ENCODE data around the gene RASAL2. TPM values are rescaled to one million over a fixed set of nuclear protein-coding genes. Genes with fewer than 3 reads are reported as not detected.
A peak's percentile ranks its signal among the peaks of the same experiment; 100 is the strongest.

RASAL2 gene
- total RNA-seq, 1 experiment from 2014 or later = 56.9 TPM

- TF ChIP-seq CTCF (IDR thresholded peaks at IDR 0.05; ENCODE audit: unreplicated experiment) = no peak
- Mint-ChIP-seq H3K36me3 (ENCODE audit: insufficient read depth, unreplicated experiment) (no peaks in the 10 kb centered on the region), H3K4me3 (ENCODE audit: unreplicated experiment) (no peak overlapping the region), H3K27ac (ENCODE audit: low read depth, unreplicated experiment) (no peak overlapping the region), H3K4me1 (ENCODE audit: insufficient read depth, unreplicated experiment) (peaks cover 28% of the 10 kb centered on the region), H3K9me3 (ENCODE audit: unreplicated experiment) (no peaks in the 10 kb centered on the region), H3K27me3 (ENCODE audit: insufficient read depth, unreplicated experiment) (no peaks in the 10 kb centered on the region)
- no TSS peak for BruUV-seq (replicated peaks)
- CTCF ChIA-PET = interaction anchor here (0.6 to 9.5 kb wide), 5 partner anchors 27 to 890 kb away, joined by 3 to 90 read pairs (median 6); partner anchors contain the start of gene ABL2
- intact Hi-C loops (cut with micrococcal nuclease) = no loop called here
- POLR2A ChIA-PET = interaction anchor here (0.5 to 2.6 kb wide), 7 partner anchors 9 to 265 kb away, joined by 3 to 17 read pairs (median 3); no protein-coding TSS in a partner anchor
- no peak for DNase-seq (ENCODE audit: unreplicated experiment)
Measured at GRCh38 chr1:178339834-178340233, 245.9 kb downstream of the RASAL2 start.

- Mint-ChIP-seq H3K4me3 (ENCODE audit: unreplicated experiment) (peak overlapping the region; percentile 81), H3K9me3 (ENCODE audit: unreplicated experiment) (no peaks in the 10 kb centered on the region), H3K36me3 (ENCODE audit: insufficient read depth, unreplicated experiment) (no peaks in the 10 kb centered on the region), H3K27ac (ENCODE audit: low read depth, unreplicated experiment) (peak overlapping the region; percentile 86), H3K4me1 (ENCODE audit: insufficient read depth, unreplicated experiment) (peaks cover 43% of the 10 kb centered on the region), H3K27me3 (ENCODE audit: insufficient read depth, unreplicated experiment) (no peaks in the 10 kb centered on the region)
- DNase-seq (ENCODE audit: unreplicated experiment) = peak; percentile 97
- ChIA-PET POLR2A (interaction anchor here (0.6 to 2.6 kb wide), 13 partner anchors 9 to 368 kb away, joined by 3 to 17 read pairs (median 3); no protein-coding TSS in a partner anchor), CTCF (interaction anchor here (0.6 to 9.5 kb wide), 12 partner anchors 12 to 394 kb away, joined by 3 to 90 read pairs (median 3); no protein-coding TSS in a partner anchor)
- intact Hi-C loops (cut with micrococcal nuclease) = no loop called here
- BruUV-seq (replicated peaks) = no TSS peak
- no peak for TF ChIP-seq CTCF (IDR thresholded peaks at IDR 0.05; ENCODE audit: unreplicated experiment)
Measured at GRCh38 chr1:178341261-178341956, 247.5 kb downstream of the RASAL2 start.

GRCh38 chr1:178342745-178343144, 248.8 kb downstream of the RASAL2 start:
- BruUV-seq (replicated peaks) = no TSS peak
- H3K4me3 Mint-ChIP-seq (ENCODE audit: unreplicated experiment) = no peak overlapping the region
- TF ChIP-seq CTCF (IDR thresholded peaks at IDR 0.05; ENCODE audit: unreplicated experiment) = no peak
- ChIA-PET CTCF (interaction anchor here (0.6 to 9.5 kb wide), 16 partner anchors 11 to 660 kb away, joined by 3 to 90 read pairs (median 4); no protein-coding TSS in a partner anchor), POLR2A (interaction anchor here (0.6 to 3.3 kb wide), 6 partner anchors 12 to 148 kb away, joined by 3 to 18 read pairs (median 4); no protein-coding TSS in a partner anchor)
- H3K27me3 Mint-ChIP-seq (ENCODE audit: insufficient read depth, unreplicated experiment) = no peaks in the 10 kb centered on the region
- H3K27ac Mint-ChIP-seq (ENCODE audit: low read depth, unreplicated experiment) = peak overlapping the region; percentile 13
- peaks cover 43% of the 10 kb centered on the region for H3K4me1 Mint-ChIP-seq (ENCODE audit: insufficient read depth, unreplicated experiment)
- H3K9me3 Mint-ChIP-seq (ENCODE audit: unreplicated experiment) = no peaks in the 10 kb centered on the region
- intact Hi-C loops (cut with micrococcal nuclease) = no loop called here
- H3K36me3 Mint-ChIP-seq (ENCODE audit: insufficient read depth, unreplicated experiment) = no peaks in the 10 kb centered on the region
- DNase-seq (ENCODE audit: unreplicated experiment) = no peak

- H3K27me3 Mint-ChIP-seq (ENCODE audit: insufficient read depth, unreplicated experiment) = no peaks in the 10 kb centered on the region
- no peaks in the 10 kb centered on the region for H3K9me3 Mint-ChIP-seq (ENCODE audit: unreplicated experiment)
- peak overlapping the region; percentile 46 for H3K4me3 Mint-ChIP-seq (ENCODE audit: unreplicated experiment)
- peak; percentile 94 for DNase-seq (ENCODE audit: unreplicated experiment)
- H3K27ac Mint-ChIP-seq (ENCODE audit: low read depth, unreplicated experiment) = peak overlapping the region; percentile 90
- intact Hi-C loops (cut with micrococcal nuclease) = loop anchor here (2.0 kb wide), 1 partner anchor 34 kb away; no protein-coding TSS in a partner anchor
- ChIA-PET POLR2A (interaction anchor here (0.6 to 3.3 kb wide), 19 partner anchors 9 to 383 kb away, joined by 3 to 18 read pairs (median 5); no protein-coding TSS in a partner anchor), CTCF (interaction anchor here (0.6 to 9.5 kb wide), 31 partner anchors 9 to 685 kb away, joined by 3 to 90 read pairs (median 4); no protein-coding TSS in a partner anchor)
- no TSS peak for BruUV-seq (replicated peaks)
- peak; percentile 75 for TF ChIP-seq CTCF (IDR thresholded peaks at IDR 0.05; ENCODE audit: unreplicated experiment)
- no peaks in the 10 kb centered on the region for H3K36me3 Mint-ChIP-seq (ENCODE audit: insufficient read depth, unreplicated experiment)
- peaks cover 42% of the 10 kb centered on the region for H3K4me1 Mint-ChIP-seq (ENCODE audit: insufficient read depth, unreplicated experiment)
Measured at GRCh38 chr1:178344513-178345091, 250.7 kb downstream of the RASAL2 start.

Data from MCF 10A (cell line).